IPS-NIHi7 (cell line): ENCODE results near the gene ZNF318.
A peak's percentile ranks its signal among the peaks of the same experiment; 100 is the strongest.
"Not testable (repeated sequence)": the region's sequence is repeated elsewhere in the genome, so short reads cannot be mapped to it uniquely, and the experiment has no call there.

Experiments
- DNase-seq: peaks from one replicate; pipeline ENCODE4 v3.0.0; 2012; ENCODE audit warnings: mixed read lengths; ENCODE audit errors: extremely low spot score

ZNF318 gene

GRCh38 chr6:43338243-43338642 lies 31.2 kb downstream of the ZNF318 start:
- no peak for DNase-seq

- DNase-seq: no peak
Observed at GRCh38 chr6:43336382-43336781, 33.1 kb downstream of the ZNF318 start.

GRCh38 chr6:43335469-43335868 lies 34.0 kb downstream of the ZNF318 start:
- no peak for DNase-seq

GRCh38 chr6:43334466-43335095 lies 34.9 kb downstream of the ZNF318 start:
- peak; percentile 70 for DNase-seq

- no peak for DNase-seq
Observed at GRCh38 chr6:43331891-43332290, 37.6 kb downstream of the ZNF318 start.

- no peak for DNase-seq
Observed at GRCh38 chr6:43331470-43331869, 38.0 kb downstream of the ZNF318 start.

GRCh38 chr6:43328528-43328927 lies 40.9 kb downstream of the ZNF318 start:
- no peak for DNase-seq

- DNase-seq: no peak
Observed at GRCh38 chr6:43325876-43326275, 43.6 kb downstream of the ZNF318 start.

GRCh38 chr6:43318011-43318410 lies 51.4 kb downstream of the ZNF318 start:
- no peak for DNase-seq

GRCh38 chr6:43313813-43314212 lies 55.6 kb downstream of the ZNF318 start:
- DNase-seq: no peak

- no peak for DNase-seq
Observed at GRCh38 chr6:43311666-43312065, 57.8 kb downstream of the ZNF318 start.

- no peak for DNase-seq
Observed at GRCh38 chr6:43310624-43311023, 58.8 kb downstream of the ZNF318 start.

GRCh38 chr6:43310134-43310533 lies 59.3 kb downstream of the ZNF318 start:
- no peak for DNase-seq

- DNase-seq: no peak
Observed at GRCh38 chr6:43308990-43309477, 60.4 kb downstream of the ZNF318 start.

GRCh38 chr6:43308101-43308989 lies 61.1 kb downstream of the ZNF318 start, which contains the start of gene CRIP3:
Gene CRIP3 (minus strand): TSS chr6:43308826. CDS start chr6:43308792, 34 bp downstream.
- DNase-seq: peak; percentile 84

GRCh38 chr6:43307451-43308100 lies 61.9 kb downstream of the ZNF318 start:
- no peak for DNase-seq

GRCh38 chr6:43306086-43306485 lies 63.4 kb downstream of the ZNF318 start:
- DNase-seq: no peak

- no peak for DNase-seq
Observed at GRCh38 chr6:43304882-43305281, 64.6 kb downstream of the ZNF318 start.

- DNase-seq: no peak
Observed at GRCh38 chr6:43304361-43304760, 65.1 kb downstream of the ZNF318 start.

- DNase-seq: no peak
Observed at GRCh38 chr6:43303751-43304331, 65.6 kb downstream of the ZNF318 start.

GRCh38 chr6:43303006-43303405 lies 66.4 kb downstream of the ZNF318 start:
- DNase-seq: not testable (repeated sequence)

GRCh38 chr6:43302126-43302525 lies 67.3 kb downstream of the ZNF318 start:
- no peak for DNase-seq
